Duodenal mucosa (tissue), 2 donors: Measurements from ENCODE around the gene PDE6G.

Experiments
- H3K27ac ChIP-seq: one replicate; pipeline ENCODE4 v1.7.0; 2013; ENCODE audit warnings: low read depth, low read length
- H3K27me3 ChIP-seq, 2 donors: one replicate each; pipeline ENCODE4 v1.7.0; 2013; ENCODE audit warnings: low read length in 2 of 2, control low read depth in 1 of 2; ENCODE audit not compliant: insufficient read depth in 2 of 2, control insufficient read depth in 1 of 2
- H3K36me3 ChIP-seq, 2 donors: one replicate each; pipeline ENCODE4 v1.7.0; 2013; ENCODE audit warnings: low read length in 2 of 2, control low read depth in 1 of 2; ENCODE audit not compliant: insufficient read depth in 2 of 2, control insufficient read depth in 1 of 2
- H3K4me1 ChIP-seq, 2 donors: one replicate each; pipeline ENCODE4 v1.7.0; 2013; ENCODE audit warnings: low read length in 2 of 2, control low read depth in 1 of 2; ENCODE audit not compliant: insufficient read depth in 2 of 2, control insufficient read depth in 1 of 2
- H3K4me3 ChIP-seq, 2 donors: one replicate each; pipeline ENCODE4 v1.7.0; 2013; ENCODE audit warnings: low read length in 2 of 2, low read depth in 1 of 2
- H3K9ac ChIP-seq, 2 donors: one replicate each; pipeline ENCODE4 v1.7.0; 2013; ENCODE audit warnings: low read length in 2 of 2, low read depth in 1 of 2
- H3K9me3 ChIP-seq, 2 donors: one replicate each; pipeline ENCODE4 v1.7.0; 2013; ENCODE audit warnings: low read length in 2 of 2, control low read depth in 1 of 2; ENCODE audit not compliant: control insufficient read depth in 1 of 2

PDE6G gene

GRCh38 chr17:81648013-81648706 is 8.2 kb downstream of the PDE6G start:
- H3K4me3 ChIP-seq = no peak overlapping the region
- H3K36me3 ChIP-seq = no peaks in the 10 kb centered on the region
- peaks cover 6 to 12% of the 10 kb centered on the region in 2 donors for H3K27me3 ChIP-seq
- H3K4me1 ChIP-seq = no peaks in the 10 kb centered on the region
- no peak overlapping the region for H3K9ac ChIP-seq
- peaks cover 0 to 4% of the 10 kb centered on the region in 2 donors for H3K9me3 ChIP-seq
- no peak overlapping the region for H3K27ac ChIP-seq

- Histone ChIP-seq H3K9me3 (peaks cover 0 to 4% of the 10 kb centered on the region in 2 donors), H3K4me3 (no peak overlapping the region), H3K36me3 (no peaks in the 10 kb centered on the region), H3K27ac (no peak overlapping the region), H3K9ac (no peak overlapping the region), H3K27me3 (peaks cover 6 to 12% of the 10 kb centered on the region in 2 donors), H3K4me1 (no peaks in the 10 kb centered on the region)
These were observed 8.7 kb downstream of the PDE6G start for GRCh38 chr17:81647640-81648012.

GRCh38 chr17:81646869-81647600 is 9.3 kb downstream of the PDE6G start:
- Histone ChIP-seq H3K36me3 (no peaks in the 10 kb centered on the region), H3K9ac (no peak overlapping the region), H3K27me3 (peaks cover 6 to 12% of the 10 kb centered on the region in 2 donors), H3K9me3 (peaks cover 0 to 4% of the 10 kb centered on the region in 2 donors), H3K4me1 (no peaks in the 10 kb centered on the region), H3K4me3 (no peak overlapping the region), H3K27ac (no peak overlapping the region)

- no peak overlapping the region for H3K27ac ChIP-seq
- no peaks in the 10 kb centered on the region for H3K36me3 ChIP-seq
- no peak overlapping the region for H3K9ac ChIP-seq
- H3K4me1 ChIP-seq = no peaks in the 10 kb centered on the region
- no peak overlapping the region for H3K4me3 ChIP-seq
- peaks cover 6 to 12% of the 10 kb centered on the region in 2 donors for H3K27me3 ChIP-seq
- peaks cover 0 to 4% of the 10 kb centered on the region in 2 donors for H3K9me3 ChIP-seq
These were observed 11.1 kb downstream of the PDE6G start for GRCh38 chr17:81644976-81645952.

- H3K27me3 ChIP-seq = peaks cover 6 to 12% of the 10 kb centered on the region in 2 donors
- H3K27ac ChIP-seq = no peak overlapping the region
- no peak overlapping the region for H3K9ac ChIP-seq
- no peaks in the 10 kb centered on the region for H3K4me1 ChIP-seq
- H3K36me3 ChIP-seq = no peaks in the 10 kb centered on the region
- no peak overlapping the region for H3K4me3 ChIP-seq
- H3K9me3 ChIP-seq = peaks cover 0 to 4% of the 10 kb centered on the region in 2 donors
These were observed 11.8 kb downstream of the PDE6G start for GRCh38 chr17:81644496-81644895.

- Histone ChIP-seq H3K9ac (no peak overlapping the region), H3K36me3 (no peaks in the 10 kb centered on the region), H3K27ac (no peak overlapping the region), H3K27me3 (peaks cover 0 to under 1% of the 10 kb centered on the region in 2 donors), H3K4me3 (no peak overlapping the region), H3K4me1 (no peaks in the 10 kb centered on the region), H3K9me3 (no peaks in the 10 kb centered on the region)
These were observed 14.4 kb downstream of the PDE6G start for GRCh38 chr17:81641825-81642489.

- Histone ChIP-seq H3K27ac (no peak overlapping the region), H3K9ac (no peak overlapping the region), H3K4me1 (peaks cover 8 to 12% of the 10 kb centered on the region in 2 donors), H3K9me3 (no peaks in the 10 kb centered on the region), H3K36me3 (no peaks in the 10 kb centered on the region), H3K4me3 (no peak overlapping the region), H3K27me3 (no peaks in the 10 kb centered on the region)
These were observed 16.3 kb downstream of the PDE6G start for GRCh38 chr17:81640011-81640410.

GRCh38 chr17:81638683-81639082 is 17.7 kb downstream of the PDE6G start:
- no peaks in the 10 kb centered on the region for H3K36me3 ChIP-seq
- H3K9me3 ChIP-seq = no peaks in the 10 kb centered on the region
- no peak overlapping the region for H3K27ac ChIP-seq
- no peak overlapping the region for H3K9ac ChIP-seq
- no peak overlapping the region for H3K4me3 ChIP-seq
- H3K4me1 ChIP-seq = peaks cover 8 to 12% of the 10 kb centered on the region in 2 donors
- H3K27me3 ChIP-seq = no peaks in the 10 kb centered on the region

GRCh38 chr17:81636505-81637288 is 19.6 kb downstream of the PDE6G start, which contains the start of the genes NPLOC4 and TSPAN10:
Gene NPLOC4, minus strand, starts transcription at chr17:81637112. Its CDS starts 182 bp downstream, at chr17:81636930.
Gene TSPAN10, plus strand, starts transcription at chr17:81637196. Its CDS starts 5,217 bp downstream, at chr17:81642413.
- no peaks in the 10 kb centered on the region for H3K9me3 ChIP-seq
- H3K9ac ChIP-seq = peak within 1 kb of the TSS; percentile 75 to 76
- peak within 1 kb of the TSS; percentile 65 for H3K27ac ChIP-seq
- no peaks in the 10 kb centered on the region for H3K36me3 ChIP-seq
- peak within 1 kb of the TSS; percentile 76 to 84 for H3K4me3 ChIP-seq
- H3K27me3 ChIP-seq = no peaks in the 10 kb centered on the region
- peaks cover 8 to 12% of the 10 kb centered on the region in 2 donors for H3K4me1 ChIP-seq
